HFF-Myc (cell line): Measurements from ENCODE around the gene RND2.

Source experiments
- DNase-seq: peaks from one replicate; pipeline ENCODE4 v3.0.0-alpha.2; 2011; ENCODE audit warnings: low read depth; ENCODE audit errors: extremely low read depth
- H3K4me3 ChIP-seq: replicated peaks from 2 replicates; pipeline ENCODE4 v1.5.1; 2011; ENCODE audit warnings: low read depth, mild to moderate bottlenecking, control low read depth, low read length
- TF ChIP-seq, protein P1 (sequence below): IDR thresholded peaks from 2 replicates; pipeline ENCODE4 v1.5.1; 2012; ENCODE audit warnings: mild to moderate bottlenecking, low read depth, low read length, control low read depth; ENCODE audit errors: missing control alignments

RND2 gene

DNA sequence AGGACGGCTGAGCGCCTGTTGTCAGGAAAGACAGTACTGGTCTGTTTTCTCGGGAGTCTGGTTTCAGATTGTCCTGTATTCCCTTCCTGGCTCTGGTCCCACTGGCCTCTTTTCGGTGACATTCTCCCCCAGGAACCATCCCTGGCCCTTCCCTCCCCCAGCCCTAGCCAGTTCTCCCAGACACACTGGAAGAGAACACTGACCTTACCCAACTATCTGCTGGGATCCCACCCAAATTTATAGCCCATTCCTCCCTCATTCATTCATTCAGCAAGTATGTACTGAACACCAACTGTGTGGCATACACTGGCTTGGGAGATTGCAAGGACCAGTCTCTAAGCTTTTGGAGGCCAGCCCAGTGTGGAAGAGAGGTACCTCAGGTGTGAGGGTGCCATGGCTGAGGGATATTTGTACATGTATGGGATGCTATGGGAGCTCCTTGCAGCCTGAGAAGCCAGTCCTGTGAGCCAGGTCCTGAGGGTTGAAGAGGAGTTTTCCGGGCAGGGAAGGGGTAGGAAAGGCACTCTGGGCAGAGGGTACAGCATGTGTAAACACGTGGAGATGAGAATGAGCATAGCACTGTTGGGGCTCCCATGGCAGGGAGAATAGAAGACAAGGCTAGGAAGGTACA, 5.2 kb downstream of the RND2 start:
- TF ChIP-seq, protein P1, sequence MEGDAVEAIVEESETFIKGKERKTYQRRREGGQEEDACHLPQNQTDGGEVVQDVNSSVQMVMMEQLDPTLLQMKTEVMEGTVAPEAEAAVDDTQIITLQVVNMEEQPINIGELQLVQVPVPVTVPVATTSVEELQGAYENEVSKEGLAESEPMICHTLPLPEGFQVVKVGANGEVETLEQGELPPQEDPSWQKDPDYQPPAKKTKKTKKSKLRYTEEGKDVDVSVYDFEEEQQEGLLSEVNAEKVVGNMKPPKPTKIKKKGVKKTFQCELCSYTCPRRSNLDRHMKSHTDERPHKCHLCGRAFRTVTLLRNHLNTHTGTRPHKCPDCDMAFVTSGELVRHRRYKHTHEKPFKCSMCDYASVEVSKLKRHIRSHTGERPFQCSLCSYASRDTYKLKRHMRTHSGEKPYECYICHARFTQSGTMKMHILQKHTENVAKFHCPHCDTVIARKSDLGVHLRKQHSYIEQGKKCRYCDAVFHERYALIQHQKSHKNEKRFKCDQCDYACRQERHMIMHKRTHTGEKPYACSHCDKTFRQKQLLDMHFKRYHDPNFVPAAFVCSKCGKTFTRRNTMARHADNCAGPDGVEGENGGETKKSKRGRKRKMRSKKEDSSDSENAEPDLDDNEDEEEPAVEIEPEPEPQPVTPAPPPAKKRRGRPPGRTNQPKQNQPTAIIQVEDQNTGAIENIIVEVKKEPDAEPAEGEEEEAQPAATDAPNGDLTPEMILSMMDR: no peak
- H3K4me3 ChIP-seq: no peak overlapping the region
- DNase-seq: no peak

DNA sequence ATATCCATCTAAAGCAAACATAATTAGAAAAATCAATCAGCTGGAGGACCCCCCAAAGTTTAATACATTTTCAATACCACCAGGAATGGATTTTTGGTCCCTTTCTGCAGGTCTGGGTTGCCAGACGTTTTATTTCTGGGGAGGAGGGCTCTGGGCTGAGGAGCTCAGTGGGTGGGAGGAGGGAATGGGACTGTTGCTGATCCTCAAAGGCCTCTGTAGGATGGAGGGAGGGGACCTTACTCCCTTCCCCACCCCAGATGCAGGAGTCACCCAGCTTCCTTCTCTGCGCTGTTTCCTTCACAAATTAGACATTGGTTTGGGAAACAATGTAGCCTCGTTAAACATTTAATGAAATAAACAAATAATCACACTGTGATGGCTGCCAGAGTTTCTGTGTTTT, 6.6 kb downstream of the RND2 start:
- no peak for DNase-seq
- TF ChIP-seq, protein P1: no peak
- no peak overlapping the region for H3K4me3 ChIP-seq

DNA sequence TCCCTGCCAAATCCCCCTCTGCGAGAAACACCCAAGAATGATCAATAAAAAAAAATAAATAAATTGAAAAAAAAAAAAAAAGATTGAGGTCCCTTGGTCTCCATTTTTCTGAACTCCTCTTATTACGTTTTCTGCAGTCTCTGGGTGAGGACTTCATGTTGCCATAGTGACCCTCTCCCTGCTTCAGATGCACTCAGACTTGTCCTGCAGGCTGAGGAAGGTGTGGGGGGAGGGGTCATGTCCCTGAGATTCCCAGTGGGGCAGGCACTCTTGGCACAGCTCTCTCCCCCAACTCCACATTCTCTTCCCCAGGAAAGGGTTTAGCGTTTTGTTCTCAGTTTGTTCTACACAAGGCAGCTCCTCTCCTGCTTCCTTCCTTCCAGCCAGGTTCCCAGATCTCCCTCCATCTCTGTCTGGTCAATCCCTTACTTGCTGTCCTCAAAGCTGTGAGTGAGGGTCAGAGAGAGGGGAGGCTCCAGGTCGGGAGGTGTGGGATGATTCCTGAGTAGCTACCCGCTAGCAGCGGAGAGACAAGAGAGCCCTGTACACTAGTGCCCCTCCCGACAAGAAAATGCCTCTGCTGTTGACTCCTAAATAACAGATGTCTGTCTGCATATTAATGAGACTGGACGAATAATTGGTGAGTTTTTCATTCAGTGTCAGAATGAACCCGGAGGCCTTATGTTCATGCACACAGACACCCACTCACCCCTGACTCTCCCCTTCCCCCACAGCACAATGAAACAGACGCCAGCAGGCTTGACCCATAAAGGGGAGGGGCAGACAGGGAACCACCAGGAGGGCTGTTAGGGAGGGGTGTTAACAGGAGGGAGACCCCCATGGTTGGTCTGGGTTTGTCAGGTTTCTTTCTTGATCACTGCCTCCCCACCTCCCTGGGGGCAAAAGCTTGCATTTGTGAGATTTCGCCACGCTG, 9.2 kb downstream of the RND2 start:
- no peak for DNase-seq
- TF ChIP-seq, protein P1: no peak
- H3K4me3 ChIP-seq: no peak overlapping the region

DNA sequence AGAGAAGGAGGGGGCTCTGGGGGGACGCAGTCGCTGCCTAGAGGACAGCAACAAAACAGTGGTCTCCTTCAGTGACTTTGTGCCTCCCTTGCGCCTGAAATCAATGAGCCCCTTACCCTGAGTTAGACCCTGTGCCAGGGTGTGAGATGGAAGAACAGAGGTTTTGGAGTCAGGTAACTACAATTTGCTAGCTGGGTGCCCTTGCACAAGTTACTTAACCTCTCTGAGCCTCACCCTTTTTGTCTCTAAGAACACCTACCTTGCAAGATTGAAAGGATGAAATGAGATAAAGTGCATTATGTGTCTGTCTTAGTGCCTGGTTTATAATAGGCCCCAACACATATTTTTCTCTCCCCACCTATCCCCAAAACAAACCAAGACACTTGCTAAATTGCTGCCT, 9.9 kb downstream of the RND2 start:
- H3K4me3 ChIP-seq: no peak overlapping the region
- DNase-seq: no peak
- TF ChIP-seq, protein P1: no peak

DNA sequence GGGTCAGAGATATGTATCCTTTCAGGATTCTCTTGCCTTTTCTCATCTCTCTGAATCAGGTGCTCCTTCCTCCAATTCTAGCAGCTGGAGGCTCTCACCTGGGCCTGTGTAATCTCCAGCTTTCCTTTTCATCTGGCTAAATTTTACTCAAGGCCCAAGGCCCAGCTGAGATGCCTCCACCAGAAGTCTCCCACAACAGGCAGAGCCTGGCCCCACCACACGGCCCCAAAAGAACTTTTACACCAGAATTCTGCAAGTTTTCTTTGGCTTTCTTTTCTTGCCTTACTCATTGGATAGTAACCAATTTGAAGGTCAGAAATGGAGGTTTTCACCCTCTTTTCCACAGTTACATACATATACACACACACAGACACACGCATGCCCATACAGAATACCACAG, 14.6 kb downstream of the RND2 start:
- no peak for DNase-seq
- H3K4me3 ChIP-seq: no peak overlapping the region
- TF ChIP-seq, protein P1: no peak

DNA sequence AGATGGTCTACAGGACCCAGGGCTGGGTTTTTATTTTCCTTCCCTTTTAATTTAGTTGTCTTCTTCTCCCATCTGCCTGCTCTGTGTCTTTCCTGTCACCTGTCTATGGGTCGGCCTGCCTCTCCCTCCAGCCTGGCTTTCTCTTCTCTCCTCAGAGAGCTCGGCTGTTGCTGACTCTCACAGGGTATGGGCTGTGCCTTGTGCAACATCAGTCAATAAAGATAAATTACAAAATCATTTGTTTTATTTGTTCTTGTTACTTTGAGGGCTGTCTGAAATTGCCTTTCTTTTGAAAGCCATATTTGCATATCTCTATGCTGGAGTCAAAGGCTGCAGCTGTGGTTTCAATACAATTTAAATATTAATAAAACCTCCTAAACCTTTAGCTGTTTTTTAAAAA, 15.6 kb downstream of the RND2 start:
- TF ChIP-seq, protein P1: no peak
- no peak for DNase-seq
- no peak overlapping the region for H3K4me3 ChIP-seq
